GM23338 (cell line): ENCODE data around the gene NLGN1.

Experiments used
- CREB1 ChIP-seq: fragments of 250-450 bp; sonication (Bioruptor Pico); IDR thresholded peaks from 2 replicates; pipeline ENCODE4 v1.5.0; 2020; ENCODE audit warnings: low read depth, mild to moderate bottlenecking, moderate library complexity
- EZH2 ChIP-seq: fragments of 200-600 bp; sonication (generic); IDR thresholded peaks from one replicate; pipeline ENCODE4 v1.8.0; 2017; ENCODE audit warnings: antibody characterized with exemption, mild to moderate bottlenecking, low read depth; ENCODE audit not compliant: unreplicated experiment
- EZH2phosphoT487 ChIP-seq: fragments of 200-600 bp; sonication (generic); IDR thresholded peaks from one replicate; pipeline ENCODE4 v1.8.1; 2018; ENCODE audit warnings: antibody characterized with exemption; ENCODE audit not compliant: unreplicated experiment
- JUNB ChIP-seq: IDR thresholded peaks from one replicate; pipeline ENCODE4 v1.6.1; 2016; ENCODE audit warnings: antibody characterized with exemption; ENCODE audit not compliant: unreplicated experiment
- NANOG ChIP-seq: IDR thresholded peaks from 2 replicates; pipeline ENCODE4 v1.6.1; 2016; ENCODE audit warnings: antibody characterized with exemption, borderline replicate concordance
- POLR2AphosphoS5 ChIP-seq: IDR thresholded peaks from 2 replicates; pipeline ENCODE4 v1.6.1; 2016; ENCODE audit warnings: antibody characterized with exemption, low read depth
- STAT1 ChIP-seq: IDR thresholded peaks from one replicate; pipeline ENCODE4 v1.6.1; 2016; ENCODE audit warnings: antibody characterized with exemption; ENCODE audit not compliant: unreplicated experiment
- ZNF331 ChIP-seq: fragments of 250-450 bp; sonication (Bioruptor Pico); IDR thresholded peaks from 2 replicates; pipeline ENCODE4 v1.5.0; 2020; ENCODE audit warnings: low read depth, mild to moderate bottlenecking, moderate library complexity
- TF ChIP-seq, protein P1 (sequence below), 2 experiments: fragments of 200-600 bp in 1 of 2; sonication (generic) in 1 of 2; conservative IDR thresholded peaks; 2 replicates each; pipeline versions ENCODE4 v1.5.1 to v1.6.1; 2016 to 2017; ENCODE audit warnings: antibody characterized with exemption in 2 of 2, low read depth in 2 of 2, mild to moderate bottlenecking in 2 of 2, moderate library complexity in 1 of 2
- TF ChIP-seq, protein P2 (sequence below): fragments of 250-450 bp; sonication (Bioruptor Pico); IDR thresholded peaks from 2 replicates; pipeline ENCODE4 v1.5.0; 2020; ENCODE audit warnings: mild to moderate bottlenecking, moderate library complexity
- TF ChIP-seq, protein P3 (sequence below): IDR thresholded peaks from one replicate; pipeline ENCODE4 v1.6.1; 2018; ENCODE audit warnings: antibody characterized with exemption; ENCODE audit not compliant: unreplicated experiment
- TF ChIP-seq, protein P4 (sequence below): IDR thresholded peaks from 2 replicates; pipeline ENCODE4 v1.6.1; 2016; ENCODE audit warnings: antibody characterized with exemption

DNA sequence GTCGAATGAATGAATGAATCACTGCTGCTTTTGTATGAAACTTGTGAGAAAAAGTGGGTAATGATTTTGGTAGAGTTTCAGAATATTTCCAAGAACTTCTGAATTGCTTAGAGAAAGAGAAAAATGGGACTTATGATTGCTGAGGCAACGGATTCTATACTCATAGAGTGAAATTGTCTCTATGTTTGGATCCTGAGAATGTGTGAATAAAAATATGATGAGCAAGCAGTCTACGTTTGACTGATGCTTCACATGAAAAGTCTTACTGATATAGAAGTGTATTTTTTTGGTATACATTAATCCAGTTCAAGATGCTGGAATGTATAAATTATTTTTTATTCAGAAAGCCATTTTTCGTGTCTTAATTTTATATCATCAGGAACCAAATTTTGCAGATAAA, 441.1 kb downstream of the NLGN1 start:
- TF ChIP-seq, protein P1, sequence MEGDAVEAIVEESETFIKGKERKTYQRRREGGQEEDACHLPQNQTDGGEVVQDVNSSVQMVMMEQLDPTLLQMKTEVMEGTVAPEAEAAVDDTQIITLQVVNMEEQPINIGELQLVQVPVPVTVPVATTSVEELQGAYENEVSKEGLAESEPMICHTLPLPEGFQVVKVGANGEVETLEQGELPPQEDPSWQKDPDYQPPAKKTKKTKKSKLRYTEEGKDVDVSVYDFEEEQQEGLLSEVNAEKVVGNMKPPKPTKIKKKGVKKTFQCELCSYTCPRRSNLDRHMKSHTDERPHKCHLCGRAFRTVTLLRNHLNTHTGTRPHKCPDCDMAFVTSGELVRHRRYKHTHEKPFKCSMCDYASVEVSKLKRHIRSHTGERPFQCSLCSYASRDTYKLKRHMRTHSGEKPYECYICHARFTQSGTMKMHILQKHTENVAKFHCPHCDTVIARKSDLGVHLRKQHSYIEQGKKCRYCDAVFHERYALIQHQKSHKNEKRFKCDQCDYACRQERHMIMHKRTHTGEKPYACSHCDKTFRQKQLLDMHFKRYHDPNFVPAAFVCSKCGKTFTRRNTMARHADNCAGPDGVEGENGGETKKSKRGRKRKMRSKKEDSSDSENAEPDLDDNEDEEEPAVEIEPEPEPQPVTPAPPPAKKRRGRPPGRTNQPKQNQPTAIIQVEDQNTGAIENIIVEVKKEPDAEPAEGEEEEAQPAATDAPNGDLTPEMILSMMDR (conservative IDR thresholded peaks at IDR 0.05; ENCODE audit: low read depth in 2 of 2), result no peak
- TF ChIP-seq POLR2AphosphoS5 (no peak), STAT1 (no peak), EZH2 (no peak), EZH2phosphoT487 (no peak), JUNB (no peak), NANOG (no peak), ZNF331 (CRISPR knock-in tag) (no peak), CREB1 (no peak)
- TF ChIP-seq, protein P2, sequence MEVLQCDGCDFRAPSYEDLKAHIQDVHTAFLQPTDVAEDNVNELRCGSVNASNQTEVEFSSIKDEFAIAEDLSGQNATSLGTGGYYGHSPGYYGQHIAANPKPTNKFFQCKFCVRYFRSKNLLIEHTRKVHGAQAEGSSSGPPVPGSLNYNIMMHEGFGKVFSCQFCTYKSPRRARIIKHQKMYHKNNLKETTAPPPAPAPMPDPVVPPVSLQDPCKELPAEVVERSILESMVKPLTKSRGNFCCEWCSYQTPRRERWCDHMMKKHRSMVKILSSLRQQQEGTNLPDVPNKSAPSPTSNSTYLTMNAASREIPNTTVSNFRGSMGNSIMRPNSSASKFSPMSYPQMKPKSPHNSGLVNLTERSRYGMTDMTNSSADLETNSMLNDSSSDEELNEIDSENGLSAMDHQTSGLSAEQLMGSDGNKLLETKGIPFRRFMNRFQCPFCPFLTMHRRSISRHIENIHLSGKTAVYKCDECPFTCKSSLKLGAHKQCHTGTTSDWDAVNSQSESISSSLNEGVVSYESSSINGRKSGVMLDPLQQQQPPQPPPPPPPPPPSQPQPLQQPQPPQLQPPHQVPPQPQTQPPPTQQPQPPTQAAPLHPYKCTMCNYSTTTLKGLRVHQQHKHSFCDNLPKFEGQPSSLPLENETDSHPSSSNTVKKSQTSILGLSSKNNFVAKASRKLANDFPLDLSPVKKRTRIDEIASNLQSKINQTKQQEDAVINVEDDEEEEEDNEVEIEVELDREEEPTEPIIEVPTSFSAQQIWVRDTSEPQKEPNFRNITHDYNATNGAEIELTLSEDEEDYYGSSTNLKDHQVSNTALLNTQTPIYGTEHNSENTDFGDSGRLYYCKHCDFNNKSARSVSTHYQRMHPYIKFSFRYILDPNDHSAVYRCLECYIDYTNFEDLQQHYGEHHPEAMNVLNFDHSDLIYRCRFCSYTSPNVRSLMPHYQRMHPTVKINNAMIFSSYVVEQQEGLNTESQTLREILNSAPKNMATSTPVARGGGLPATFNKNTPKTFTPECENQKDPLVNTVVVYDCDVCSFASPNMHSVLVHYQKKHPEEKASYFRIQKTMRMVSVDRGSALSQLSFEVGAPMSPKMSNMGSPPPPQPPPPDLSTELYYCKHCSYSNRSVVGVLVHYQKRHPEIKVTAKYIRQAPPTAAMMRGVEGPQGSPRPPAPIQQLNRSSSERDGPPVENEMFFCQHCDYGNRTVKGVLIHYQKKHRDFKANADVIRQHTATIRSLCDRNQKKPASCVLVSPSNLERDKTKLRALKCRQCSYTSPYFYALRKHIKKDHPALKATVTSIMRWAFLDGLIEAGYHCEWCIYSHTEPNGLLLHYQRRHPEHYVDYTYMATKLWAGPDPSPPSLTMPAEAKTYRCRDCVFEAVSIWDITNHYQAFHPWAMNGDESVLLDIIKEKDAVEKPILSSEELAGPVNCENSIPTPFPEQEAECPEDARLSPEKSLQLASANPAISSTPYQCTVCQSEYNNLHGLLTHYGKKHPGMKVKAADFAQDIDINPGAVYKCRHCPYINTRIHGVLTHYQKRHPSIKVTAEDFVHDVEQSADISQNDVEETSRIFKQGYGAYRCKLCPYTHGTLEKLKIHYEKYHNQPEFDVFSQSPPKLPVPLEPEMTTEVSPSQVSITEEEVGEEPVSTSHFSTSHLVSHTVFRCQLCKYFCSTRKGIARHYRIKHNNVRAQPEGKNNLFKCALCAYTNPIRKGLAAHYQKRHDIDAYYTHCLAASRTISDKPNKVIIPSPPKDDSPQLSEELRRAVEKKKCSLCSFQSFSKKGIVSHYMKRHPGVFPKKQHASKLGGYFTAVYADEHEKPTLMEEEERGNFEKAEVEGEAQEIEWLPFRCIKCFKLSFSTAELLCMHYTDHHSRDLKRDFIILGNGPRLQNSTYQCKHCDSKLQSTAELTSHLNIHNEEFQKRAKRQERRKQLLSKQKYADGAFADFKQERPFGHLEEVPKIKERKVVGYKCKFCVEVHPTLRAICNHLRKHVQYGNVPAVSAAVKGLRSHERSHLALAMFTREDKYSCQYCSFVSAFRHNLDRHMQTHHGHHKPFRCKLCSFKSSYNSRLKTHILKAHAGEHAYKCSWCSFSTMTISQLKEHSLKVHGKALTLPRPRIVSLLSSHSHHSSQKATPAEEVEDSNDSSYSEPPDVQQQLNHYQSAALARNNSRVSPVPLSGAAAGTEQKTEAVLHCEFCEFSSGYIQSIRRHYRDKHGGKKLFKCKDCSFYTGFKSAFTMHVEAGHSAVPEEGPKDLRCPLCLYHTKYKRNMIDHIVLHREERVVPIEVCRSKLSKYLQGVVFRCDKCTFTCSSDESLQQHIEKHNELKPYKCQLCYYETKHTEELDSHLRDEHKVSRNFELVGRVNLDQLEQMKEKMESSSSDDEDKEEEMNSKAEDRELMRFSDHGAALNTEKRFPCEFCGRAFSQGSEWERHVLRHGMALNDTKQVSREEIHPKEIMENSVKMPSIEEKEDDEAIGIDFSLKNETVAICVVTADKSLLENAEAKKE, result no peak
- TF ChIP-seq, protein P3, sequence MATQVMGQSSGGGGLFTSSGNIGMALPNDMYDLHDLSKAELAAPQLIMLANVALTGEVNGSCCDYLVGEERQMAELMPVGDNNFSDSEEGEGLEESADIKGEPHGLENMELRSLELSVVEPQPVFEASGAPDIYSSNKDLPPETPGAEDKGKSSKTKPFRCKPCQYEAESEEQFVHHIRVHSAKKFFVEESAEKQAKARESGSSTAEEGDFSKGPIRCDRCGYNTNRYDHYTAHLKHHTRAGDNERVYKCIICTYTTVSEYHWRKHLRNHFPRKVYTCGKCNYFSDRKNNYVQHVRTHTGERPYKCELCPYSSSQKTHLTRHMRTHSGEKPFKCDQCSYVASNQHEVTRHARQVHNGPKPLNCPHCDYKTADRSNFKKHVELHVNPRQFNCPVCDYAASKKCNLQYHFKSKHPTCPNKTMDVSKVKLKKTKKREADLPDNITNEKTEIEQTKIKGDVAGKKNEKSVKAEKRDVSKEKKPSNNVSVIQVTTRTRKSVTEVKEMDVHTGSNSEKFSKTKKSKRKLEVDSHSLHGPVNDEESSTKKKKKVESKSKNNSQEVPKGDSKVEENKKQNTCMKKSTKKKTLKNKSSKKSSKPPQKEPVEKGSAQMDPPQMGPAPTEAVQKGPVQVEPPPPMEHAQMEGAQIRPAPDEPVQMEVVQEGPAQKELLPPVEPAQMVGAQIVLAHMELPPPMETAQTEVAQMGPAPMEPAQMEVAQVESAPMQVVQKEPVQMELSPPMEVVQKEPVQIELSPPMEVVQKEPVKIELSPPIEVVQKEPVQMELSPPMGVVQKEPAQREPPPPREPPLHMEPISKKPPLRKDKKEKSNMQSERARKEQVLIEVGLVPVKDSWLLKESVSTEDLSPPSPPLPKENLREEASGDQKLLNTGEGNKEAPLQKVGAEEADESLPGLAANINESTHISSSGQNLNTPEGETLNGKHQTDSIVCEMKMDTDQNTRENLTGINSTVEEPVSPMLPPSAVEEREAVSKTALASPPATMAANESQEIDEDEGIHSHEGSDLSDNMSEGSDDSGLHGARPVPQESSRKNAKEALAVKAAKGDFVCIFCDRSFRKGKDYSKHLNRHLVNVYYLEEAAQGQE, result no peak
- TF ChIP-seq, protein P4, sequence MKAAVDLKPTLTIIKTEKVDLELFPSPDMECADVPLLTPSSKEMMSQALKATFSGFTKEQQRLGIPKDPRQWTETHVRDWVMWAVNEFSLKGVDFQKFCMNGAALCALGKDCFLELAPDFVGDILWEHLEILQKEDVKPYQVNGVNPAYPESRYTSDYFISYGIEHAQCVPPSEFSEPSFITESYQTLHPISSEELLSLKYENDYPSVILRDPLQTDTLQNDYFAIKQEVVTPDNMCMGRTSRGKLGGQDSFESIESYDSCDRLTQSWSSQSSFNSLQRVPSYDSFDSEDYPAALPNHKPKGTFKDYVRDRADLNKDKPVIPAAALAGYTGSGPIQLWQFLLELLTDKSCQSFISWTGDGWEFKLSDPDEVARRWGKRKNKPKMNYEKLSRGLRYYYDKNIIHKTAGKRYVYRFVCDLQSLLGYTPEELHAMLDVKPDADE, result no peak
